T-helper 2 cell (primary cell): ENCODE measurements around the gene PRKN.

Experiments used
- DNase-seq, 5 experiments: peaks; one replicate each; pipeline versions ENCODE4 v3.0.0 to v3.0.0-alpha.2; 2012 to 2022

Gene PRKN

DNA sequence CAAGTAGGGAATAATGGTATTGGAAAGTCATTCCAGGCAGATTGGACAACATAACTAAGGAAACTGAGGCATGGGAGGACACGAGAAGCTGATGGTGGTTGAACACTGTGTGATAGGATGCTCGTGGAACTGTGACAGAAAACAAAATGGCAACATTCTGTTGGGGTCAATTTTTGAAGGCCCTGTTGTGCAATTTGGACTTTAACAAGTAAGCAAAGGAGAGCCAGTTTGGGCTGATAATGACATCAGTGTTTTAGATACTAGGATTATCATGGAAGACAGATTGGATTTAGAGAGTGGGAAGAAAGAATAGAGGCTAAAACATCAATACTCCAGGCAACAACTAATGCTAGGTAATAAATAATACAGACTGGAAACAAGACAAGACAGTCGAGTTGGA, 53.1 kb downstream of the PRKN start:
- DNase-seq, result no peak

DNA sequence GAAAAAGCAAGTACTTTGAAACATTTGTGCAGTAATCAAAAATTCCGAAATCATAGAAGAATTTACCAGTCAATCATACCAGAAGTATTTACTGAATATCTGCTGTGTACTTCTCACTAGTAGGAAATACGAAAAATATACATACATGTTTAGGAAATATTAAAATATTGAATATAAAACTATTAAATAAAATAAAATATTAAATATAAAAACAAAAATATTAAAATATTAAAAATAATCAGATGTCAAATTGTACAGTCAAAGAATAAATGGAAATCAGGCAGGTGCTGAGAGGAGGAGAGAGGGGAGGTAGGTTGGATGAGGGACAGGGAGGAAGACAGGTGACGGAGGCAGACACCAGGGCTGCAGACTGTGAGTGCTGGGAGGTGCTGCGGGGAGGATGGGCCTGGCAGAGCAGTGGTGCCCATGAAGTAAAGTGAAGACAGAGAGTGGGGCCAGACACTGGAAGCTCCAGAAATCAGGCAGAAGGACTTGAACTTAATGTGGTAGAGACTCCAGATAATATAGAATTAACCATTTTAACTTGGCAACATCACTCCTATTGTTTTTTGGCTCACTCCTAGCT, 55.9 kb downstream of the PRKN start:
- no peak for DNase-seq

DNA sequence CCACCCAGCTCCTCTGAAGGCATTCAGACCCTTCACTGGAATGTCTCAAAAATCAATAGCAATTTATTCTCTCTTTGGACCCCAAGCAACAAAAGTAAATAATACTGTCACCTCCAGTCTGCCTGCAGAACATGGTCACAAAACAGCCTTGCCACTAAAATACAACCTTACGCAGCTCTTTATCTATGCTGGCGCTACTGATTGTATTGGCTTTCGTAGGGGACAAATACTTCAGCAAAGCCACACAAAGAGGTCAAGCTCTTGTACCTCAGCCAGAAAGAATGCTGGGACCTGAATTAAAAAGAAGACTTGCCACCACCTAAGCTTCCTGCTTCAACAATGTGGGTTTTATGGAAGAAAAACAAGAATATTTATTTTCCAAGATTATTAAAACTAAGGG, 57.2 kb downstream of the PRKN start:
- no peak for DNase-seq

DNA sequence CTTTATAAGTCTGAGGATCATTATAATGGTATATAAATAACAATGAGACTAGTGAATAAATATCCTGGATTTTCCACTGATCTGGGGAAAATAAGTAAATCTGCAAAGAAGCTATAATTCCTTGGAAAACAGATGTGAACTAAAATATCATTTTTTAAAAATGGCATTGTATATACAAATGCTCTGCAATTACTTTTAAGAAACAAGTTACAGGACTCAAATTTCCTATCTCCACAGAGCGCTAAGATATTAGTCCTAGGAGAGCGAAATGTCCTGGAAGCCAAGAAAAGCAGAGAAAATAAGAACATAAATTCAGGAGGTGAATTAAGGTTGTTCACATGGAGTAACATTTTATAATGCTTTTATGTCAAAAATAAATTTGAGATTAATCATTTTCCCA, 61.3 kb downstream of the PRKN start:
- DNase-seq, result no peak

DNA sequence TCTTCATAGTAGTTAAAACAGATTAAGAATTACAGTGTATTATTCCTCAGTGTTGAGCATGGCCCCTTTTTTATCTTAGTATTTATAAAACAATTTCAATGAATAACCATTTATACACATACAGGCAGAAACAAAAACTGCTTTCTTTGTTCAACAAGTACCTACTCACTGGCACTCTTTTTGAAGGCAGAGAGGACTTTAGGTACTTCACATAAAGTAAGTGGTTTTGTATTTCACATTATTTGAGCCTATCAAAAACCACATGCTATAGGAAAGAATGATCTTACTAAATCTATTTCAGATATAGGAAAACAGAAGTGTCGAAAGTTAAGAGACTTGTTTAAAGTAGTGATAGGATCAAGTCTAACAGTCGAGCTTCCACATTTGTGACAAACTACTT, 73.8 kb downstream of the PRKN start:
- no peak for DNase-seq

DNA sequence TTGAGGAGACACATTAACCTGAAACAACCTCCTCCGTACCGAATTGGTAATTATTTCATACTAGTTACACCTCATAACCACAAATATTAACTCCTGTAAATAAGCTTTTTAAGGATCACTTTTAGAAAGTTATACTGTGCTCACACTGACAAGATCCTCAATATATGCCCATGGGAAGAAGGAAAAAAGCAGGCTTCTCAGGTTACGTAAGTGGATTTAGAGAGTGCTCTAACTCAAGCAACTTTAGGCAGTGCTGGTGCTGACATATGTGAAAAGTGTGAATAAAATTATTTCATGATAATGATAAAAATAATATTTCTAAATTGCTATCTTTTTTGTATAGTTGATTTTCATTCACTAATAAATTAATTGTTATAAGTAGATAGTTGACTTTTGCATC, 76.1 kb downstream of the PRKN start:
- no peak for DNase-seq

DNA sequence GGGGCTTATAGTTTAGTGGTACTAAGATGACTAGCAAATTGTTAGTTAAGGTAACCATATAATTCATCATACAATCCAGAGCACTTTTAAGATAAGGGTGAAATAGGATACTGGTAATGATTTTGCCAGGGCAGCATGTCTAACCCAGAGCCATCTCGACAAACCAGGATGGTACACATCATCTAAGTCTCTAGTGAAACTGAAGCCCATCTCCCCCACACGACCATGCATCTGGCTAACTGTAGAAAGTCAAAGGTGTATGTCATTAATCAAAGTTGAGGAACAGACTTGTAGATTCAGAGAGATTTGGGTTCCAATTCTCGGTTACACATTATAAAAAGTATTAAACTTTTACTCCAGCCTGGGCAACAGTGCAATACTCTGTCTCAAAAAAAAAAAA, 78.3 kb downstream of the PRKN start:
- DNase-seq, result no peak

DNA sequence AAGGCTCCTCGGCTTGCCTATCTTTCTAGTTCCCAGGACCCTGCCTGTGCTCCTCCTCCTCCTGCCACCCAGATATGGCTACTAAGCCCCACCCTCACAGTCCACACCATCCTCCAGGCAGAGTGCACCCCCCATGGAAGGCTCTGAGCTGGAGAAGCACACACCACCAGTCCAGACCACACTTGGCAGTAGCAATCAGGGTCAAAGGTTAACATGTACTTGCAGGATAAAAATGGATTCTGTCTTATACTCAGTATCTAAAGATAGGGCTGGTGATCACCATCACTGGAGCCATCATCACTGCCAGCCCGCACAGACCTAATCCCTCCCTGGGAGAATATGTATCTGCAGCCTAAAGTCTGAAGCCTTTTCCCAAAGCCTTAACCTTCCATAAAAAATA, 83.4 kb downstream of the PRKN start:
- no peak for DNase-seq

DNA sequence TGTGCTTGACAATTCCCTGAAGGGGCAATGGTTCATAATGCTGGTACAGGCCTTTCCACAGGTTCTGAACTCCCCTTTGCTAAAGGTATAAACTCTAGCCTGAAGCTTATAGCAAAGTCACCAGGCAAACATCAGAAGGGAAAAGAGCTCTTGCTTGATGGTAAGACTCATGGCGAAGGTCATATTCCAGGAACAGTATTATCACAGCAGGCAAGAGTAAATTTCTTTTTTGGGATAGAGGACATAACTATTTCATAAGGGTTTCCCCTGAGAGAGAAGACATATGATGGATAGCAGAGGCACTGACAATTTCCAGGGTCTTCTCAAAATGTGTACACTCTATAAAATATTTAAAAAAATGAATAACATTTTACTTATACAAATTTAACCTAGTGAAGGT, 86.8 kb downstream of the PRKN start:
- no peak for DNase-seq

DNA sequence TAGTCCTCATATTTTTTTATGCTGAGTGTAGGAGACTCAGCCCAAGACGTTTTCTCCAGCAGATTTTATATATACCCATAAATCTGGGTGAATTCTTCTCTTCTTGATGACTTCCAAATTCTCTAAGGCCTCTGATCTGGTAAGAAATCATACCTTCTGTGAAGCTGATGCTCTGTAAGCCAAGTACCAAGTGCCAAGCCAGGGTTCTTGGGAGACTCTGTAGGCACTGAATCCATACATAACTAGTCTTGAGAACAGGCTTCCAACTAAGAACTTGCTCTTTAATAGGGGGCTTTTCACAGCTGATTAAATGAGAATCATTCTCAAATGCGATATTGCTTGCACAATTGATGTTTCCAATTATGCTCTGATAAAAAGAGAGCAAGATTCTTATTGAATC, 87.6 kb downstream of the PRKN start:
- DNase-seq, result no peak

DNA sequence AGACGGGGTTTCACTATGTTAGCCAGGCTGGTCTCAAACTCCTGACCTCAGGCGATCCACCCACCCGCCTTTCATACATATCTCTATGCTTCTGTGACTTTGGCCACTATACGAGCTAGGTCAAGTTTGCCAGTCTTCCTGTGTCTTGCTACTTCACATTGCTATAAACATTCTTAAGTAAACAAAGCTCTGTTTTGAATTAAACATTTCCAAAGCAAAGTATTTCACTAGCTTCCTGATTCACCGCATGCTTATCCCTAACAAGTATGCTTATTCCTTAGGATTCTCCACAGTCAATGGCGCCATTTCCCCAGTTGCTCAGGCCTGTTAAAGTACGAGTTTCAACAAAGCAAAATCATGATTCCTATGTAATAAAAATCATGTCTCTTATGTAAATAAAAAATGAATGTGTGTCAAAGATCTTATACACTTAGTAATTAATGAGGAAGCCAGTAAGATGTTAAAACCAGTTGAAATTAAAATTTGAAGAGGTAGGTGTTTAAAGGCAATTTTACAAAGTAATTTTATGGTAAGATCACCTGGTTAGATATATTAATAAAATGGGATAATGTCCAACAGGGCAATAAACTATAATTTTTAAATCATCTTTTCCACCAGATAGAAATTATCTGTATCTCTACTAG, 88.5 kb downstream of the PRKN start:
- no peak for DNase-seq

DNA sequence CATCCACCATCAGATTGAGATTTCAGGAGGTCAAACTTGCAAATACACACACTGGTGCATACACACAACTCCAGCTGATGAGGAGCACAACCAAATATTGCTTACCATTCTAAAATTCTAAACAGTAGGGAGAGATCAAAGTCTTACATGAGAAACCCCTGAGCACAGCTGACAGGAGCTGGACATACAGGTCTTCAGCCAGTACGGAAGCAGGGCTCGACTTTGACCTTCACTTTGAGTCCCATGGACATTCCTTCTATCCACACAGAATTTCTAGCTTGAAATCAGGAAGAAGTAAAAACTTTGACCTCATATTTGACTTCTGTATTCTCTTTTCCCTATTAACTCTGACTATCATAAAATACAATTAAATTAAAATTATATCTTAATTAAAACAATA, 90.2 kb downstream of the PRKN start:
- no peak for DNase-seq

DNA sequence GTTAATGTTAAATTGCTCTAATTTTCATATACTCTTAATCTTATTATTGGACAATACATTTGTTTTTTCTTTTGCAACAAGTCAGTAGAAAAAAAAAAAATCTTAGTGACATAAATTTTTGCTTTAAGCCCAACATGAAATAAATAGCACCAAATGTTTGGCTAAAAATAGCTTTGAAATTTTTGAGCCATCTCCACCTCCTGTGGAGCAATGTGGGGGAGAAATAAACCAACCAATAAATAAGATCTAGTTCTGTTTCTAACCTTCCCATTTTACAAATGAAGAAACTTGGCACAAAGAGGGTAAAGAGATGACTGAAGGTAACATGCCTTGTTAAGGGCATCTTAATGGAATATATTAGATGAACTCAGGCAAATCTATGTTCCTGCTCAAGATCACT, 91.4 kb downstream of the PRKN start:
- DNase-seq, result no peak

DNA sequence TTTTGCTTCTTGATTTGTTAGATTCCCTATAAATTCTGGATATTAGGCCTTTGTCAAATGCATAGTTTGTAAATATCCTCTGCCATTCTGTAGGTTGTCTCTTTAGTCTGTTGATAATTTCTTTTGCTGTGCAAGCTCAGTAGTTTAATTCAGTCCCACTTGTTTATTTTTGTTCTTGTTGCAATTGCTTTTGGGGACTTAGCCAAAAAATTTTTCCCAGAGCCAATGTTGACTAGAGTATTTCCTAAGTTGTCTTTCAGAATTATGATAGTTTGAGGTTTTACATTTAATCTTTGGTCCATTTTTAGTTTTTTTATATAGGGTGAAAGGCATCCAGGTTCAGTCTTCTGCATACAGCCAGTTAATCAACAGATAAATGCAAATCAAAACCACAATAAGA, 96.0 kb downstream of the PRKN start:
- no peak for DNase-seq

DNA sequence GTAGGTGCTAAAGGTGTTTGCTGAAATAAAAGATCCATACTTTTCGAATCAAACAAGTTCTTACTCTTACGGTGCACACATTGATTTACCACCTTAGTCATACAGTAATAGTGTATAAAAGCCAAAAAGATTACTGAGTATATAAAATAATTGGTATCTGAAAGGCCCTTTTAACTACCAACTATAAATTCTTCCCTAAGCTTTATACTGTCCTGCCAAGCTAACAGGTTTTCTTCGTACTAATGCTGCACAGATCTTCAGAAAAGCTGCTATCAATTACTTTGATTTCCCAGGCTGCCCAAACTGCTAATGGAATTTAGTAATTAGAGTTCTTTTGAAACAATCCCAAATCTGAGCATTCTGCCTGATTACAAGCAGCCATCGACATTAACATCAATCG, 97.5 kb downstream of the PRKN start:
- no peak for DNase-seq

DNA sequence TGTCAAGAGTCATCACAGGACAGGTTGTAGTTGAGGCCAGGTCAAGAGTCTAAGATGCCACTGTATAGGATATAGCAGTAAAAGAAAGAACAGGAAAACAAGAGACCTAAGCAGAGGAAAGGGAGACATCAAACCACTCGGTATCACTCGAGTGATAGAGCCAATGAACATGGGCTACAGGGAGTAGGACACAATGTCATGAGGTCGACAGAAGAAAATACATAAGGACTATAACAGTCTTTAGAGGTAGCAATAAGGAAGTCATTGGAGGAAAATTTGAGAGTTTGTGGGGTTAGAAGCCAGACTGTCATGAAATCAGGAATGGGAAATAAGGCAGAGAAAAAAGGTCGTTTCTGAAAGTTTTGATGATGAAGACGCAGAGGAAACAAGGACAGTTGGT, 99.7 kb downstream of the PRKN start:
- no peak for DNase-seq

DNA sequence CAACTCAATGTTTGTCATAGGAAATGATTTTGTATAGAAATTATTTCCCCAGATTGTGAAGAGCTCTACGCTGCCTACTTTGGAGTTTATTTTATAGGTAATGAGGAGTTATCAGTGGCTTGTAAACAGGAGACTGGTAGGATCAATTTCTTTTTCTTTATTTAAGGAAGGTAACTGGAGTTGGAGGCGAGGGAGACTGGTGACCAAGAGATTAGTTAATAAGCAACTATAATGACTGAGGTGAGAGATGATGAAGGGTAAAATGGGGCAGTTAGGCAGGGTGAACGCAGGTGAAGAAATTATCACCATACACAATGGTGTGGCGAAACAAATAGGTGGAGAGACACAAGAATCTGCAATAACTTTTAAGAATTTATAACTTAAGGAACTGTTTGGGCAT, 100.2 kb downstream of the PRKN start:
- no peak for DNase-seq

DNA sequence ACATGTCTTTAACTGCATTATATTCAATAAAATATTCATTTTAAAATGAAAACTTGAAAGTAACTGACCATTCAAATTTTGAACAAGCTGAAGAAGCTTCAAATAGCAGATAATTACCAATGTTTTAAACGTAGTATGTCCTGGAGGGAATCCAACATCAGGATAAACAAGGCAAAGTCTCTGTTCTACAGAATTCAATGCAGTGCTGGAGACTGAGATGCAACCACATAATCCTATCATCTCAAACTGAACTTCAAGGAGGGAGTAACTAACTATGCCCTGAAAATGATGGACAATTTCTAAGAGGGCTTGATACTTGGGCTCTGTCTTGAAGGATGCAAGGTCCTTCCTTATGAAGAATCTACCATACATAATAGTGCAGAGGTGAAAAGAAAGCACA, 100.7 kb downstream of the PRKN start:
- no peak for DNase-seq

DNA sequence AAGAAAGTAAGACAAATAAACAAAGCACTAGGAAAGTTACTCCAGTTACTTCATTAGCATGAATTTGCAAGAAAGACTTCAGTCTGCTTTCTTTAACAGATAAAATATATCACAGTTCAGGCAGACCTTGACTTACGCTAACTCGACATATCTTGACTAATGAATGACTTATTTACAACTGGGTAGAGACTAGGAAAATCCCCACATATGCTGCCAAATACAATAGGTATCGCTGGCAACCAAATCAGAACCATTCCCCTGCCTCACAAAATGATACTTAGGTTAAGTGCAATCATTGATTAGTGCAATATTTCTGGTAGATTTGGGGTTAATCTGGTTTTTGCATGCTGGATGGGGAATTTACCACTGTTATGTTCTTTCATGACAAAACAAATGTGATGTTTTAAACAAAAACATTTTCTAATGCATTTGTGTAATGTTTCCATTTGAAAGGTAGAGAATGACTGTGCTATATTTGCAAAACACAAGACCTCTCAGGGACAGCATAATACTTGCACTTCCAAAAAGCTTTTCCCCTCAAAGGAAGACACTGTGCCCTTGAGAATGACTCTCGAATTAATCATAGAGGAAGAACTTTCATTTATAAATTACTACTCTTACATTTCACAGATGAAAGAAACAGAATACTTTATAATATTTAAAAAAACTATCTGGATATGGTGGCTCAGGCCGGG, 101.6 kb downstream of the PRKN start:
- DNase-seq, result no peak

DNA sequence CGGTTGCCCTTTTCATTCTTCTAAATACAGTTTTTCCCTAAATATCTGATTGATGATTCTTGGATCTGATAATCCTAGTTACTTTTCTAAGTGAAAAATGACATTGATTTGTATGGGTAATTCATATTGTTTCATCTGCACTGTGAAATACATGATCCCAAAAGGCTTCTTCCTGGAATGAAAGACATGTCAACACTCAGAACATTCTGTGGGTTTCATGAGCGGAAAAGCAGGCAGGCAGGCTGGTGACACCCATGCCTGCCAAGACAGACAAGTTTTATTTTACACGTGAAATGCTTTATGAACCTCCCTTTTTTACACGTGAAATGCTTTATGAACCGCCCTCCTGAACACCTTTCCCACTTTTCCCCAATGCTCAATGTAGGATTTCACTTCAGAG, 105.0 kb downstream of the PRKN start:
- no peak for DNase-seq

DNA sequence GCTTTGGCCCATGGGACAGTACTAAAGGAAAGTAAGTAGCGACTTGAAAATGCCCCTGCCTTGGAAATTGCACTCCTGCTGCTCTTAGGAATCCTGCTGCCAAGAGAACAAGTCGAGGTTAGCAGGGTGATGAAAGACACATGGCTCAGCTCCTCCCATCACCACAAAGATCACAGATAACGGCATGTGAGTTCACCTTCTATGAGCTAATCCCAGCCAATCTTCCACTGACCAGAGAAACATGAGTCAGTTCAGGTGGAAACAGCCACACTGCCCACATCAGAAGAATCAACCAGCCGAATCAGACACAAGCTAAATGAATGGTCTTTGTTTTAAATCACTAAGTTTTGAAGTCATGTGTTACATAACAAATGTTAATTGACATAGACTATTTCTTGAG, 106.3 kb downstream of the PRKN start:
- DNase-seq, result peak in 1 of 5 experiments; percentile 24

DNA sequence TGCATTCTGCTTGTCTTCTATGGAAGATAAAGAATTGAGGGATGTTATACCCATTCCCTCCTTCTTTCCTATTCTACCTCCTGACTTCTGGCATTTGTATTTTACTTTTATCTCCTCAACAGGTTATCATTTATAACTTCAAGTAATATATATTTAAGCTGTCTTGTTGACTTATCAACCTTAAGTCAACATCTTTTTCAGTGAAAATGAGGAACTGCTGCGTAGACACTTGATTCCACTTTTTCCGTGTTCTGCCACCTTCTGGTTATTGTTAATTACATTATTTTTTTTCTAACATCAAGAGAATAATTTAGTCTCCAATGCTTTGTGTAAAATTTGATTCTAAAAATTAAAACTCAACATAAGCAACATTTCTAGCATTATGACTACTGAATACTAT, 107.5 kb downstream of the PRKN start:
- DNase-seq, result no peak

DNA sequence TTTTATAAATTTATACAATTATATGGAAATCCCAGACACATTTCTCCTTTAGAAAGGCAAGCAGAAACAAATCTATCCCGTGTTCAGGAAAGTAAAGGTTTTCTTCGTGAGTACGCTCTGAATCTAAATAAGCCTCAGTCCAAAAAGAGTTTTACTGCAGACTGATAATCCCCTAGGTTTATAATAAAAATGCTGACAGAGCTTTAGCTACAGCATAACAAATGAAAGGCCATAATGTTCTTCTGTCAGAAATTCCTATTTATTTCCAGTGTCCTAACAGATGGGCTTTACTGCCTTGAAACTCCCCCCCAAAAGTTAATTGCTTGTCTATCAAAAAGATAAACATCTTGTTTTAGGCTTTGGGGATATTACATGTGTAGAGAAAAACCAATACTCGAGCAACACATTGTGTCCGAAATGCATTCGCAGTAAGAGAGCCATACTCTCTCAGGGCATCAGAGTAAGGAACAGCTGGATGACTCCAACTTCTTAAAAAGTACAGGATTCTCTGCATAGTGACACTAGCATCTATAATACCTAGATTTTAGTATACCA, 109.0 kb downstream of the PRKN start:
- no peak for DNase-seq

DNA sequence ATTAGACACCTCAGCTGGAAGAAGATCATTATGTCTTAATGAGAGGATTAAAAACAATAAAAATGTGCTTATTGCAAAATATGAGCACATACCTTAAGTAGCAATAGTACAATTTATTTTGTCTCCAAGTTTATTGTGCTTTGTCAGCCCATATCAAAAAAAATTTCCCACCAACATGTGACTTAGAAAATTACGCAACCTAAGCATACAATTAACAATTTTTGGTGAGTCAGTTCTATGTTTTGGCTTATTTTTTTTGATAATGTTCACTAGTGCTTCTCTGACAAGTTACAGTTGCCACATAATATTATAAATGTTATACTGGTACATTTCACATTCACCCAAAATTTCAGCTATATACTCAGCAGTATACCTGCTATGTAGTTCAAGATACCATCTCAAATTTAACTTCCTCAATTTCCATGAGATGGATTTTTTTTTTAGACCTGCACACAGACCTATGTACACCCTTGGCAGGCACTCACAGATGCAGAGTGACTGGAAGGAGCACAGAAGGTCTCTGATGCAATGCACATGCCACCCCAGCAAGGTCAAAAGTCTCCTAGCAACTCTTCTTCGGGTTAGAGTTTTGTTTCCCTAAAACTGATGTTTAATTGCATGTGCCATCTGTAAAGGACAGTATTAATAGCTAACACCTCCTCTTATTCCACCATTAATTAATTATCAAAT, 112.4 kb downstream of the PRKN start:
- DNase-seq, result no peak
